RWPE2 (cell line): ENCODE results near the gene PDE7B.

ENCODE experiments used
- ATAC-seq: fragments of 200-7000 bp; cut with Tn5 transposase; 3 replicates; pipeline ENCODE4 v1.9.1; 2021; ENCODE audit warnings: low read depth
- DNase-seq: peaks from one replicate; pipeline ENCODE4 v3.0.0-alpha.2; 2020; ENCODE audit warnings: low spot score
- H3K27ac ChIP-seq: fragments of 450-650 bp; 2 replicates; pipeline ENCODE4 v1.5.1; 2017; ENCODE audit warnings: mild to moderate bottlenecking; ENCODE audit not compliant: poor library complexity, severe bottlenecking
- H3K27me3 ChIP-seq: fragments of 250-450 bp; sonication (Bioruptor Pico); 2 replicates; pipeline ENCODE4 v1.5.1; 2021; ENCODE audit warnings: mild to moderate bottlenecking, moderate library complexity; ENCODE audit not compliant: insufficient read depth, poor library complexity, severe bottlenecking
- H3K36me3 ChIP-seq: fragments of 250-450 bp; sonication (Bioruptor Pico); 2 replicates; pipeline ENCODE4 v1.5.1; 2020; ENCODE audit warnings: low read depth, mild to moderate bottlenecking, moderate library complexity
- H3K4me1 ChIP-seq: fragments of 250-450 bp; sonication (Bioruptor Pico); 2 replicates; pipeline ENCODE4 v1.5.1; 2021; ENCODE audit warnings: mild to moderate bottlenecking, moderate library complexity; ENCODE audit not compliant: insufficient read depth, poor library complexity, severe bottlenecking
- H3K4me3 ChIP-seq: fragments of 250-450 bp; sonication (Bioruptor Pico); 2 replicates; pipeline ENCODE4 v1.5.1; 2021; ENCODE audit warnings: mild to moderate bottlenecking, moderate library complexity; ENCODE audit not compliant: severe bottlenecking
- H3K9me3 ChIP-seq: fragments of 250-450 bp; sonication (Bioruptor Pico); 2 replicates; pipeline ENCODE4 v1.5.1; 2021; ENCODE audit warnings: mild to moderate bottlenecking, moderate library complexity; ENCODE audit not compliant: severe bottlenecking
- CTCF ChIP-seq: fragments of 450-650 bp; IDR thresholded peaks from one replicate; pipeline ENCODE4 v1.5.1; 2017; ENCODE audit warnings: mild to moderate bottlenecking, moderate library complexity; ENCODE audit not compliant: poor library complexity, severe bottlenecking

The PDE7B gene

GRCh38 chr6:136155191-136155590 lies 303.7 kb downstream of the PDE7B start:
- ATAC-seq (no peak), DNase-seq (no peak)
- Histone ChIP-seq H3K27me3 (no peaks in the 10 kb centered on the region), H3K36me3 (no peaks in the 10 kb centered on the region), H3K4me1 (no peaks in the 10 kb centered on the region), H3K9me3 (no peaks in the 10 kb centered on the region), H3K4me3 (no peak overlapping the region), H3K27ac (no peak overlapping the region)
- no peak for TF ChIP-seq CTCF

GRCh38 chr6:136157743-136158142 lies 306.2 kb downstream of the PDE7B start:
- ATAC-seq (no peak), DNase-seq (no peak)
- no peak overlapping the region for H3K27ac ChIP-seq
- H3K4me1 ChIP-seq: no peaks in the 10 kb centered on the region
- no peaks in the 10 kb centered on the region for H3K36me3 ChIP-seq
- H3K27me3 ChIP-seq: no peaks in the 10 kb centered on the region
- no peak overlapping the region for H3K4me3 ChIP-seq
- no peaks in the 10 kb centered on the region for H3K9me3 ChIP-seq
- no peak for TF ChIP-seq CTCF

GRCh38 chr6:136158387-136158821 lies 306.9 kb downstream of the PDE7B start:
- Histone ChIP-seq H3K4me3 (no peak overlapping the region), H3K9me3 (no peaks in the 10 kb centered on the region), H3K27ac (no peak overlapping the region), H3K4me1 (no peaks in the 10 kb centered on the region), H3K27me3 (no peaks in the 10 kb centered on the region), H3K36me3 (no peaks in the 10 kb centered on the region)
- no peak for DNase-seq
- no peak for ATAC-seq
- no peak for TF ChIP-seq CTCF

GRCh38 chr6:136158971-136159370 lies 307.5 kb downstream of the PDE7B start:
- Histone ChIP-seq H3K27ac (no peak overlapping the region), H3K9me3 (no peaks in the 10 kb centered on the region), H3K36me3 (no peaks in the 10 kb centered on the region), H3K4me1 (no peaks in the 10 kb centered on the region), H3K27me3 (no peaks in the 10 kb centered on the region), H3K4me3 (no peak overlapping the region)
- ATAC-seq (no peak), DNase-seq (no peak)
- TF ChIP-seq CTCF: no peak

- Histone ChIP-seq H3K27me3 (no peaks in the 10 kb centered on the region), H3K9me3 (no peaks in the 10 kb centered on the region), H3K27ac (no peak overlapping the region), H3K4me1 (no peaks in the 10 kb centered on the region), H3K36me3 (no peaks in the 10 kb centered on the region), H3K4me3 (no peak overlapping the region)
- ATAC-seq (no peak), DNase-seq (no peak)
- no peak for TF ChIP-seq CTCF
Measured at GRCh38 chr6:136160250-136160649, 308.7 kb downstream of the PDE7B start.
